GM20431 (cell line): ENCODE data around the gene FAM9A.

Source experiments
- in situ Hi-C: fragments of 300-500 bp; cut with MseI, MboI; formaldehyde crosslinking; loops from one replicate; pipeline ENCODE4 v1.15.0; 2020; ENCODE audit warnings: low sequenced_read_pairs; ENCODE audit not compliant: unreplicated experiment

The FAM9A gene

DNA sequence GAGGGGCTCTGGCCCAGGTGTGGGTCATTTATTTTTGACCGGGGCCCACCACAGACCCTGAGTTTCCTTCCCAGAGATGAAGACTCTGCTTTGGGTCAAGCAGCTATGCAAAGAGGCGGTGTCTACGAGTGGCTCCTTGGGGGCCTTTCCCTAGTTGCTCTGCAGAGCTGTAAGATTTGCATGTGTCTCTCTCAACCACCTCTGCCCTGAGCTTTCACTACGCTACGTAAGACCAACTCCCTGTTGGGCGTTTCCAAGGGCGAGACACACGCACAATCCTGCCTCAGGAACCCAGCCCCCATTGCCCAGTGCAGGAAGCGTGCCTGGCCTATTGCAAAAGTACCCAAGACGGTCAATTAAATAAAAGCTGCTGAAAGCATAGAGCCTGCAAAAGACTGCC lies 59.2 kb downstream of the FAM9A start:
- in situ Hi-C loops, result loop anchor here (25.0 kb wide), 1 partner anchor 755 kb away; no protein-coding TSS in a partner anchor
